ENCODE data around the gene SERPINA1. TPM values are rescaled to one million over a fixed set of nuclear protein-coding genes. Genes with fewer than 3 reads are reported as not detected.

The SERPINA1 gene
- total RNA-seq, 1 experiment from 2014 or later = not detected

DNA sequence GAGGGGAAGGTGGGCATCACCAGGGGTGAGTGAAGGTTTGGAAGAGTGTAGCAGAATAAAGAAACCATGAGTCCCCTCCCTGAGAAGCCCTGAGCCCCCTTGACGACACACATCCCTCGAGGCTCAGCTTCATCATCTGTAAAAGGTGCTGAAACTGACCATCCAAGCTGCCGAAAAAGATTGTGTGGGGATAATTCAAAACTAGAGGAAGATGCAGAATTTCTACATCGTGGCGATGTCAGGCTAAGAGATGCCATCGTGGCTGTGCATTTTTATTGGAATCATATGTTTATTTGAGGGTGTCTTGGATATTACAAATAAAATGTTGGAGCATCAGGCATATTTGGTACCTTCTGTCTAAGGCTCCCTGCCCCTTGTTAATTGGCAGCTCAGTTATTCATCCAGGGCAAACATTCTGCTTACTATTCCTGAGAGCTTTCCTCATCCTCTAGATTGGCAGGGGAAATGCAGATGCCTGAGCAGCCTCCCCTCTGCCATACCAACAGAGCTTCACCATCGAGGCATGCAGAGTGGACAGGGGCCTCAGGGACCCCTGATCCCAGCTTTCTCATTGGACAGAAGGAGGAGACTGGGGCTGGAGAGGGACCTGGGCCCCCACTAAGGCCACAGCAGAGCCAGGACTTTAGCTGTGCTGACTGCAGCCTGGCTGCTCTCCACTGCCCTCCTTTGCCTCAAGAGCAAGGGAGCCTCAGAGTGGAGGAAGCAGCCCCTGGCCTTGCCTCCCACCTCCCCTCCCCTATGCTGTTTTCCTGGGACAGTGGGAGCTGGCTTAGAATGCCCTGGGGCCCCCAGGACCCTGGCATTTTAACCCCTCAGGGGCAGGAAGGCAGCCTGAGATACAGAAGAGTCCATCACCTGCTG lies 7.0 kb downstream of the SERPINA1 start:
- Mint-ChIP-seq H3K36me3 (ENCODE audit: insufficient read depth in 1 of 3, low read depth in 3 of 3) (no peaks in the 10 kb centered on the region), H3K9me3 (no peaks in the 10 kb centered on the region), H3K4me3 (no peak overlapping the region), H3K4me1 (peaks cover 32 to 47% of the 10 kb centered on the region in 2 experiments), H3K27ac (no peak overlapping the region), H3K27me3 (ENCODE audit: low read depth) (peaks cover 21% of the 10 kb centered on the region)
- H4K20me1 ChIP-seq (ENCODE audit: control insufficient read depth, insufficient read depth, insufficient read length) = no peaks in the 10 kb centered on the region
- H2BK120ac ChIP-seq (ENCODE audit: low read depth, low read length, poor library complexity, severe bottlenecking) = no peak overlapping the region
- H3K56ac ChIP-seq (ENCODE audit: insufficient read length, low read depth, low read length) = no peak overlapping the region
- H4K8ac ChIP-seq (replicated peaks; ENCODE audit: insufficient read length, low read depth, low read length) = no peak overlapping the region
- no peak overlapping the region for H3T11ph ChIP-seq (ENCODE audit: low read length)
- TF ChIP-seq, protein P1, sequence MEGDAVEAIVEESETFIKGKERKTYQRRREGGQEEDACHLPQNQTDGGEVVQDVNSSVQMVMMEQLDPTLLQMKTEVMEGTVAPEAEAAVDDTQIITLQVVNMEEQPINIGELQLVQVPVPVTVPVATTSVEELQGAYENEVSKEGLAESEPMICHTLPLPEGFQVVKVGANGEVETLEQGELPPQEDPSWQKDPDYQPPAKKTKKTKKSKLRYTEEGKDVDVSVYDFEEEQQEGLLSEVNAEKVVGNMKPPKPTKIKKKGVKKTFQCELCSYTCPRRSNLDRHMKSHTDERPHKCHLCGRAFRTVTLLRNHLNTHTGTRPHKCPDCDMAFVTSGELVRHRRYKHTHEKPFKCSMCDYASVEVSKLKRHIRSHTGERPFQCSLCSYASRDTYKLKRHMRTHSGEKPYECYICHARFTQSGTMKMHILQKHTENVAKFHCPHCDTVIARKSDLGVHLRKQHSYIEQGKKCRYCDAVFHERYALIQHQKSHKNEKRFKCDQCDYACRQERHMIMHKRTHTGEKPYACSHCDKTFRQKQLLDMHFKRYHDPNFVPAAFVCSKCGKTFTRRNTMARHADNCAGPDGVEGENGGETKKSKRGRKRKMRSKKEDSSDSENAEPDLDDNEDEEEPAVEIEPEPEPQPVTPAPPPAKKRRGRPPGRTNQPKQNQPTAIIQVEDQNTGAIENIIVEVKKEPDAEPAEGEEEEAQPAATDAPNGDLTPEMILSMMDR (conservative IDR thresholded peaks at IDR 0.05) = no peak
- no peaks in the 10 kb centered on the region for H3K79me1 ChIP-seq (ENCODE audit: insufficient read depth, low read depth, low read length, poor library complexity, severe bottlenecking)
- H3K9ac ChIP-seq (ENCODE audit: extremely low read depth, insufficient read length, low read length) = no peak overlapping the region
- no peak overlapping the region for H4K5ac ChIP-seq (ENCODE audit: insufficient read length, low read depth, low read length)
- H3K79me2 ChIP-seq (ENCODE audit: insufficient read depth, low read length) = no peaks in the 10 kb centered on the region
- H3K27me3 ChIP-seq (ENCODE audit: insufficient read depth, low read length) = no peaks in the 10 kb centered on the region
- no peaks in the 10 kb centered on the region for H3K23me2 ChIP-seq (ENCODE audit: insufficient read length, low read depth, low read length, poor library complexity, severe bottlenecking)
- H2BK12ac ChIP-seq (ENCODE audit: insufficient read length, low read depth, low read length) = no peak overlapping the region
- peak; percentile 26 for DNase-seq
- H2BK5ac ChIP-seq (ENCODE audit: insufficient read length, low read length) = no peak overlapping the region
- H2BK20ac ChIP-seq (ENCODE audit: low read depth, low read length, poor library complexity, severe bottlenecking) = no peak overlapping the region
- WGBS (ENCODE audit: extremely low coverage, insufficient read length, low lambda C conversion rate) = no CpG with 5 or more reads among the region's 7 CpGs
- no peak overlapping the region for H3K23ac ChIP-seq (ENCODE audit: insufficient read length, low read depth, low read length)
- no peak overlapping the region for H2AFZ ChIP-seq (ENCODE audit: low read length)
- H4K91ac ChIP-seq (ENCODE audit: insufficient read length, low read depth, low read length) = no peak overlapping the region
- no peak overlapping the region for H3K14ac ChIP-seq (ENCODE audit: insufficient read depth, low read length)
- no peak overlapping the region for H2AK5ac ChIP-seq (ENCODE audit: insufficient read length, low read length)
- no peak overlapping the region for H3K18ac ChIP-seq (ENCODE audit: insufficient read length, low read depth, low read length)
- no peak overlapping the region for H2BK15ac ChIP-seq (ENCODE audit: low read depth, low read length)
- H3K4ac ChIP-seq (ENCODE audit: low read depth, low read length) = no peak overlapping the region
- no peak overlapping the region for H3K4me2 ChIP-seq (ENCODE audit: insufficient read depth, insufficient read length, low read length)
- H3K27ac ChIP-seq (ENCODE audit: insufficient read length, low read depth, low read length) = no peak overlapping the region
- H3K4me1 ChIP-seq (ENCODE audit: insufficient read depth, low read length) = peaks cover 6% of the 10 kb centered on the region; the same call in 1 of the 2 replicates
- no peaks in the 10 kb centered on the region for H3K9me3 ChIP-seq (ENCODE audit: control insufficient read depth, low read depth, low read length)

Data from H9 (cell line).